SU-DHL-6 (cell line): ENCODE results near the gene SAT1.
A peak's percentile ranks its signal among the peaks of the same experiment; 100 is the strongest.

ENCODE experiments used
- H2AFZ ChIP-seq: fragments of 200-600 bp; sonication (generic); 2 replicates; pipeline ENCODE4 v1.6.1; 2014; ENCODE audit warnings: low read depth, mild to moderate bottlenecking, moderate library complexity, mixed read lengths, antibody characterized with exemption, low read length; ENCODE audit not compliant: severe bottlenecking
- H3F3A ChIP-seq: fragments of 200-600 bp; shearing (Covaris generic); 2 replicates; pipeline ENCODE4 v1.6.0; 2016; ENCODE audit warnings: antibody characterized with exemption, mild to moderate bottlenecking; ENCODE audit not compliant: insufficient read depth
- H3K27ac ChIP-seq: fragments of 200-600 bp; sonication (generic); 2 replicates; pipeline ENCODE4 v1.5.1; 2016; ENCODE audit warnings: low read depth, mild to moderate bottlenecking, low read length, moderate library complexity, mixed read lengths
- H3K27me3 ChIP-seq: fragments of 200-600 bp; sonication (generic), shearing (Covaris generic); 2 replicates; pipeline ENCODE4 v1.6.0; 2014; ENCODE audit warnings: mild to moderate bottlenecking, low read length
- H3K36me3 ChIP-seq: fragments of 200-600 bp; sonication (generic); 2 replicates; pipeline ENCODE4 v1.6.1; 2014; ENCODE audit warnings: mild to moderate bottlenecking, low read length, mixed read lengths
- H3K4me2 ChIP-seq: fragments of 300-600, 200-600 bp; shearing (Covaris generic), sonication (generic); 2 replicates; pipeline ENCODE4 v1.6.0; 2014; ENCODE audit warnings: low read length, low read depth, mild to moderate bottlenecking; ENCODE audit not compliant: poor library complexity, severe bottlenecking
- H3K4me3 ChIP-seq: fragments of 200-600 bp; sonication (generic); 2 replicates; pipeline ENCODE4 v1.5.1; 2014; ENCODE audit warnings: antibody characterized with exemption, low read length, mild to moderate bottlenecking, mixed read lengths; ENCODE audit not compliant: insufficient read depth, poor library complexity, severe bottlenecking
- H3K79me2 ChIP-seq: fragments of 200-600 bp; sonication (generic); 2 replicates; pipeline ENCODE4 v1.6.1; 2014; ENCODE audit warnings: mild to moderate bottlenecking, low read length, moderate library complexity; ENCODE audit not compliant: insufficient read depth
- H3K9ac ChIP-seq: fragments of 200-600 bp; sonication (generic); 2 replicates; pipeline ENCODE4 v1.7.0; 2014; ENCODE audit warnings: mild to moderate bottlenecking, low read length
- H3K9me2 ChIP-seq: fragments of 200-600 bp; sonication (generic); replicated peaks from 2 replicates; pipeline ENCODE4 v1.6.1; 2014; ENCODE audit warnings: low read length; ENCODE audit not compliant: insufficient read depth
- H3K9me3 ChIP-seq: fragments of 200-600 bp; sonication (generic); 2 replicates; pipeline ENCODE4 v1.6.1; 2014; ENCODE audit warnings: low read length, mixed read lengths; ENCODE audit not compliant: insufficient read depth
- H4K20me1 ChIP-seq: fragments of 200-600 bp; sonication (generic); 2 replicates; pipeline ENCODE4 v1.6.1; 2014; ENCODE audit warnings: low read depth, mild to moderate bottlenecking, antibody characterized with exemption, low read length, moderate library complexity, mixed read lengths
- CTCF ChIP-seq: fragments of 200-600 bp; sonication (generic); IDR thresholded peaks from one replicate; pipeline ENCODE4 v1.5.1; 2017; ENCODE audit warnings: antibody characterized with exemption, mild to moderate bottlenecking, low read length, moderate library complexity; ENCODE audit not compliant: insufficient read depth, poor library complexity, severe bottlenecking
- EZH2phosphoT487 ChIP-seq: fragments of 200-600 bp; sonication (generic), shearing (Covaris generic); conservative IDR thresholded peaks from 2 replicates; pipeline ENCODE4 v1.6.1; 2018; ENCODE audit warnings: mild to moderate bottlenecking, antibody characterized with exemption, low read length, moderate library complexity, mixed read lengths

SAT1 gene

GRCh38 chrX:23802431-23802830 lies 19.5 kb downstream of the SAT1 start:
- Histone ChIP-seq H4K20me1 (no peaks in the 10 kb centered on the region), H3K79me2 (no peaks in the 10 kb centered on the region), H3K9me2 (no peaks in the 10 kb centered on the region), H3K36me3 (no peaks in the 10 kb centered on the region), H3K4me2 (peak overlapping the region; percentile 15), H3K4me3 (no peak overlapping the region), H3K27ac (no peak overlapping the region), H3K9me3 (no peaks in the 10 kb centered on the region), H3K27me3 (no peaks in the 10 kb centered on the region), H3K9ac (no peak overlapping the region), H2AFZ (no peak overlapping the region), H3F3A (no peaks in the 10 kb centered on the region)
- TF ChIP-seq EZH2phosphoT487 (no peak), CTCF (no peak)

- no peak overlapping the region for H3K4me3 ChIP-seq
Measured at GRCh38 chrX:23803931-23804381, 21.0 kb downstream of the SAT1 start.

GRCh38 chrX:23804578-23804977 lies 21.6 kb downstream of the SAT1 start:
- H3F3A ChIP-seq: no peaks in the 10 kb centered on the region
- no peak overlapping the region for H3K9ac ChIP-seq
- H2AFZ ChIP-seq: no peak overlapping the region
- H3K36me3 ChIP-seq: no peaks in the 10 kb centered on the region
- no peak overlapping the region for H3K4me3 ChIP-seq
- no peaks in the 10 kb centered on the region for H3K9me3 ChIP-seq
- no peak overlapping the region for H3K4me2 ChIP-seq
- H4K20me1 ChIP-seq: no peaks in the 10 kb centered on the region
- no peaks in the 10 kb centered on the region for H3K9me2 ChIP-seq
- no peaks in the 10 kb centered on the region for H3K27me3 ChIP-seq
- H3K79me2 ChIP-seq: no peaks in the 10 kb centered on the region
- TF ChIP-seq EZH2phosphoT487 (no peak), CTCF (no peak)
- H3K27ac ChIP-seq: no peak overlapping the region

More at GRCh38 chrX:23803931-23804381, 21.0 kb downstream of the SAT1 start:
- TF ChIP-seq CTCF (no peak), EZH2phosphoT487 (no peak)
- Histone ChIP-seq H3K27ac (no peak overlapping the region), H3K36me3 (no peaks in the 10 kb centered on the region), H3K9ac (no peak overlapping the region), H3K79me2 (no peaks in the 10 kb centered on the region), H3K4me2 (no peak overlapping the region), H3K9me3 (no peaks in the 10 kb centered on the region), H3K9me2 (no peaks in the 10 kb centered on the region), H2AFZ (no peak overlapping the region), H3F3A (no peaks in the 10 kb centered on the region), H4K20me1 (no peaks in the 10 kb centered on the region), H3K27me3 (no peaks in the 10 kb centered on the region)

- no peaks in the 10 kb centered on the region for H3K27me3 ChIP-seq
- no peak overlapping the region for H3K9ac ChIP-seq
- H3K4me2 ChIP-seq: no peak overlapping the region
- H3F3A ChIP-seq: no peaks in the 10 kb centered on the region
- H3K4me3 ChIP-seq: no peak overlapping the region
- no peak overlapping the region for H3K27ac ChIP-seq
- no peaks in the 10 kb centered on the region for H3K36me3 ChIP-seq
- H3K79me2 ChIP-seq: no peaks in the 10 kb centered on the region
- H4K20me1 ChIP-seq: no peaks in the 10 kb centered on the region
- TF ChIP-seq EZH2phosphoT487: no peak
- no peaks in the 10 kb centered on the region for H3K9me2 ChIP-seq
- H2AFZ ChIP-seq: no peak overlapping the region
- H3K9me3 ChIP-seq: no peaks in the 10 kb centered on the region
Measured at GRCh38 chrX:23805389-23805788, 22.4 kb downstream of the SAT1 start.
